Measurements from ENCODE around the gene NKAPL. TPM values are rescaled to one million over a fixed set of nuclear protein-coding genes. Genes with fewer than 3 reads are reported as not detected.

NKAPL gene
- total and polyA plus RNA-seq, 2 of the 13 experiments (the other 11 are each of a cell fraction or from before 2014, with no cell fraction given), result not detected

GRCh38 chr6:28266962-28267694 is 8.0 kb downstream of the NKAPL start, which contains the start of gene ZSCAN26 (continued):
- TF ChIP-seq ZNF580 (CRISPR knock-in tag; IDR thresholded peaks at IDR 0.05; ENCODE audit: borderline replicate concordance, low read depth) (peak; percentile 82; the same call in 1 of the 2 replicates), CENPX (CRISPR knock-in tag; IDR thresholded peaks at IDR 0.05) (no peak), ZNF512 (CRISPR knock-in tag; IDR thresholded peaks at IDR 0.05) (0 out of 2 replicates have a peak, but pooled peaks have one; percentile 78), WIZ (CRISPR knock-in tag; IDR thresholded peaks at IDR 0.05) (no peak; the same call in 1 of the 2 replicates), ZNF34 (CRISPR knock-in tag; IDR thresholded peaks at IDR 0.05; ENCODE audit: borderline replicate concordance) (no peak), MZF1 (CRISPR knock-in tag; IDR thresholded peaks at IDR 0.05; ENCODE audit: borderline replicate concordance) (no peak), NPAS2 (CRISPR knock-in tag; IDR thresholded peaks at IDR 0.05; ENCODE audit: borderline replicate concordance) (no peak), YEATS4 (CRISPR knock-in tag; IDR thresholded peaks at IDR 0.05; ENCODE audit: borderline replicate concordance) (peak; percentile 95), ZNF446 (CRISPR knock-in tag; IDR thresholded peaks at IDR 0.05) (no peak; the same call in 1 of the 2 replicates), PLRG1 (conservative IDR thresholded peaks at IDR 0.05) (no peak), HNRNPK (IDR thresholded peaks at IDR 0.05; ENCODE audit: low read depth, low read length, poor library complexity, severe bottlenecking) (no peak), ZNF878 (CRISPR knock-in tag; IDR thresholded peaks at IDR 0.05) (no peak), ZNF263 (CRISPR knock-in tag; IDR thresholded peaks at IDR 0.05) (peak; percentile 70), ETV5 (CRISPR knock-in tag; IDR thresholded peaks at IDR 0.05; ENCODE audit: borderline replicate concordance) (peak; percentile 57; the same call in 1 of the 2 replicates), ZFYVE20 (CRISPR knock-in tag; IDR thresholded peaks at IDR 0.05; ENCODE audit: borderline replicate concordance, low read depth) (no peak), ZNF282 (IDR thresholded peaks at IDR 0.05; ENCODE audit: partially characterized antibody) (no peak), SIX4 (CRISPR knock-in tag; IDR thresholded peaks at IDR 0.05) (0 out of 2 replicates have a peak, but pooled peaks have one; percentile 40), HNF4G (IDR thresholded peaks at IDR 0.05; ENCODE audit: borderline replicate concordance, low read depth, low read length) (no peak), HNF4G (CRISPR knock-in tag; IDR thresholded peaks at IDR 0.05; ENCODE audit: borderline replicate concordance, low read depth) (peak; percentile 56), RFX3 (CRISPR knock-in tag; IDR thresholded peaks at IDR 0.05) (no peak)
- TF ChIP-seq, protein P1, sequence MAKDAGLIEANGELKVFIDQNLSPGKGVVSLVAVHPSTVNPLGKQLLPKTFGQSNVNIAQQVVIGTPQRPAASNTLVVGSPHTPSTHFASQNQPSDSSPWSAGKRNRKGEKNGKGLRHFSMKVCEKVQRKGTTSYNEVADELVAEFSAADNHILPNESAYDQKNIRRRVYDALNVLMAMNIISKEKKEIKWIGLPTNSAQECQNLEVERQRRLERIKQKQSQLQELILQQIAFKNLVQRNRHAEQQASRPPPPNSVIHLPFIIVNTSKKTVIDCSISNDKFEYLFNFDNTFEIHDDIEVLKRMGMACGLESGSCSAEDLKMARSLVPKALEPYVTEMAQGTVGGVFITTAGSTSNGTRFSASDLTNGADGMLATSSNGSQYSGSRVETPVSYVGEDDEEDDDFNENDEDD (CRISPR knock-in tag; IDR thresholded peaks at IDR 0.05; ENCODE audit: borderline replicate concordance), result peak; percentile 49; the same call in 1 of the 2 replicates
- TF ChIP-seq, protein P2, sequence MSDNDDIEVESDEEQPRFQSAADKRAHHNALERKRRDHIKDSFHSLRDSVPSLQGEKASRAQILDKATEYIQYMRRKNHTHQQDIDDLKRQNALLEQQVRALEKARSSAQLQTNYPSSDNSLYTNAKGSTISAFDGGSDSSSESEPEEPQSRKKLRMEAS (IDR thresholded peaks at IDR 0.05), result peak; percentile 53; the same call in 1 of the 2 replicates

Measured in HepG2 (cell line).